MCF 10A (cell line): ENCODE measurements around the gene NAV3. TPM values are rescaled to one million over a fixed set of nuclear protein-coding genes. Genes with fewer than 3 reads are reported as not detected.

Experiments
- BruUV-seq: library from RNA; stranded (reverse); fragments of 400-500 nt; replicated peaks from 2 replicates; lab custom pipeline; 2021; lab: Mats Ljungman, UMichigan
- CTCF ChIA-PET: fragments of 300-600 bp; sonication (Branson Sonifier 250); formaldehyde crosslinking; extraction: SDS; loops from one replicate; lab custom pipeline; 2021; ENCODE audit warnings: antibody characterized with exemption, inconsistent platforms; lab: Yijun Ruan, JAX
- POLR2A ChIA-PET: fragments of 300-600, 350-650 bp; sonication (Branson Sonifier 250); formaldehyde crosslinking; extraction: SDS; loops from one replicate; lab custom pipeline; 2020; ENCODE audit warnings: antibody characterized with exemption, inconsistent platforms; lab: Yijun Ruan, JAX
- DNase-seq: peaks from one replicate; pipeline ENCODE4 v3.0.0-alpha.2; 2018; ENCODE audit not compliant: unreplicated experiment
- H3K27ac Mint-ChIP-seq: one replicate; pipeline ENCODE4 v1.8.0; 2022; ENCODE audit warnings: mild to moderate bottlenecking, low read depth, mixed read lengths; ENCODE audit not compliant: unreplicated experiment
- H3K27me3 Mint-ChIP-seq: one replicate; pipeline ENCODE4 v1.8.0; 2022; ENCODE audit warnings: mixed read lengths; ENCODE audit not compliant: insufficient read depth, unreplicated experiment
- H3K36me3 Mint-ChIP-seq: one replicate; pipeline ENCODE4 v1.8.0; 2022; ENCODE audit warnings: mild to moderate bottlenecking, moderate library complexity, mixed read lengths; ENCODE audit not compliant: insufficient read depth, unreplicated experiment
- H3K4me1 Mint-ChIP-seq: one replicate; pipeline ENCODE4 v1.8.0; 2022; ENCODE audit warnings: mixed read lengths; ENCODE audit not compliant: insufficient read depth, unreplicated experiment
- H3K4me3 Mint-ChIP-seq: one replicate; pipeline ENCODE4 v1.8.0; 2022; ENCODE audit warnings: mild to moderate bottlenecking, moderate library complexity, mixed read lengths; ENCODE audit not compliant: unreplicated experiment
- H3K9me3 Mint-ChIP-seq: one replicate; pipeline ENCODE4 v1.8.0; 2022; ENCODE audit warnings: mixed read lengths; ENCODE audit not compliant: unreplicated experiment
- CTCF ChIP-seq: fragments of 200-600 bp; IDR thresholded peaks from one replicate; pipeline ENCODE4 v1.8.0; 2022; ENCODE audit warnings: antibody characterized with exemption, mild to moderate bottlenecking; ENCODE audit not compliant: unreplicated experiment
- intact Hi-C: fragments of 100-400 bp; cut with micrococcal nuclease; formaldehyde crosslinking; loops from 2 replicates; pipeline ENCODE4 v1.14.1; 2022
- total RNA-seq: library from RNA; stranded (reverse); gene quantifications from 2 replicates; pipeline ENCODE4 v1.2.3, GENCODE V29; 2022

Gene NAV3
- total RNA-seq, 1 experiment from 2014 or later, result 7.1 TPM

GRCh38 chr12:77847680-77848431, 17.2 kb downstream of the NAV3 start:
- intact Hi-C loops, result loop anchor here (2.0 kb wide), 1 partner anchor 41 kb away; no protein-coding TSS in a partner anchor
- peak; percentile 92 for DNase-seq
- Mint-ChIP-seq H3K36me3 (no peaks in the 10 kb centered on the region), H3K9me3 (no peaks in the 10 kb centered on the region), H3K27ac (peak overlapping the region; percentile 89), H3K4me3 (peak overlapping the region; percentile 35), H3K4me1 (peaks cover 15% of the 10 kb centered on the region), H3K27me3 (no peaks in the 10 kb centered on the region)
- no peak for TF ChIP-seq CTCF
- CTCF ChIA-PET, result no interaction called here
- POLR2A ChIA-PET, result interaction anchor here (1.6 kb wide), 1 partner anchor 14 kb away, joined by 5 read pairs; no protein-coding TSS in a partner anchor
- BruUV-seq, result no TSS peak

GRCh38 chr12:77850129-77850528, 19.4 kb downstream of the NAV3 start:
- no peak overlapping the region for H3K4me3 Mint-ChIP-seq
- H3K36me3 Mint-ChIP-seq, result no peaks in the 10 kb centered on the region
- intact Hi-C loops, result no loop called here
- H3K9me3 Mint-ChIP-seq, result no peaks in the 10 kb centered on the region
- no peak for TF ChIP-seq CTCF
- CTCF ChIA-PET, result interaction anchor here (1.2 kb wide), 1 partner anchor 52 kb away, joined by 3 read pairs; no protein-coding TSS in a partner anchor
- H3K4me1 Mint-ChIP-seq, result peaks cover 15% of the 10 kb centered on the region
- BruUV-seq, result no TSS peak
- POLR2A ChIA-PET, result interaction anchor here (0.6 kb wide), 1 partner anchor 911 kb away, joined by 4 read pairs; no protein-coding TSS in a partner anchor
- H3K27ac Mint-ChIP-seq, result no peak overlapping the region
- no peaks in the 10 kb centered on the region for H3K27me3 Mint-ChIP-seq
- DNase-seq, result no peak

GRCh38 chr12:77850698-77851097, 20.0 kb downstream of the NAV3 start:
- Mint-ChIP-seq H3K4me3 (no peak overlapping the region), H3K27ac (no peak overlapping the region), H3K36me3 (no peaks in the 10 kb centered on the region), H3K9me3 (no peaks in the 10 kb centered on the region), H3K4me1 (peaks cover 15% of the 10 kb centered on the region), H3K27me3 (no peaks in the 10 kb centered on the region)
- CTCF ChIA-PET, result interaction anchor here (1.2 kb wide), 1 partner anchor 53 kb away, joined by 3 read pairs; no protein-coding TSS in a partner anchor
- POLR2A ChIA-PET, result interaction anchor here (0.6 kb wide), 1 partner anchor 911 kb away, joined by 4 read pairs; no protein-coding TSS in a partner anchor
- no TSS peak for BruUV-seq
- intact Hi-C loops, result no loop called here
- TF ChIP-seq CTCF, result no peak
- DNase-seq, result no peak

GRCh38 chr12:77855548-77855947, 24.9 kb downstream of the NAV3 start:
- no TSS peak for BruUV-seq
- no peak for TF ChIP-seq CTCF
- Mint-ChIP-seq H3K9me3 (no peaks in the 10 kb centered on the region), H3K4me1 (no peaks in the 10 kb centered on the region), H3K36me3 (no peaks in the 10 kb centered on the region), H3K27me3 (no peaks in the 10 kb centered on the region), H3K27ac (no peak overlapping the region), H3K4me3 (no peak overlapping the region)
- intact Hi-C loops, result no loop called here
- POLR2A ChIA-PET, result no interaction called here
- DNase-seq, result peak; percentile 19
- CTCF ChIA-PET, result interaction anchor here (0.6 kb wide), 1 partner anchor 1082 kb away, joined by 3 read pairs; no protein-coding TSS in a partner anchor
